ENCODE results near the gene NUTM2B.
"Not testable (repeated sequence)": the region's sequence is repeated elsewhere in the genome, so short reads cannot be mapped to it uniquely, and the experiment has no call there.

DNA sequence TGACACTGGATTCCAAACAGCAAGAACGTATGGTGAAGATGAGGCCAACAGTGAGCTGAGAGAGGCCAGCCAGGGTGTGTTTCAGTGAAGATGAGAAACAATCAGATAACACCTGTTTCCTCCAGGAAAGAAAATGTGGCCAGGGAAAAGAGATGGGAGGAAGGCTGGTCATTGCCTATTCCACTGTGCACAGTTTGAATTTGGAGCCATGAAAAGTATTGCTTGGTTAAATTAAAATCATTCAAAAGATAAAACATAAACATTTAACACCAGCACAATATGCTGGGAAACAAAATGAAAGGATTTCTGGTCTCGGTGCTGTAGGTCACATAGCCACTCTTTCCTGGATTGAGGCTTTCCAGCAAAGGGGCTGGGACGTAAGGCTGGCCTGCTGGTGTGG, at the start of gene NUTM2B:
- TF ChIP-seq, protein P1, sequence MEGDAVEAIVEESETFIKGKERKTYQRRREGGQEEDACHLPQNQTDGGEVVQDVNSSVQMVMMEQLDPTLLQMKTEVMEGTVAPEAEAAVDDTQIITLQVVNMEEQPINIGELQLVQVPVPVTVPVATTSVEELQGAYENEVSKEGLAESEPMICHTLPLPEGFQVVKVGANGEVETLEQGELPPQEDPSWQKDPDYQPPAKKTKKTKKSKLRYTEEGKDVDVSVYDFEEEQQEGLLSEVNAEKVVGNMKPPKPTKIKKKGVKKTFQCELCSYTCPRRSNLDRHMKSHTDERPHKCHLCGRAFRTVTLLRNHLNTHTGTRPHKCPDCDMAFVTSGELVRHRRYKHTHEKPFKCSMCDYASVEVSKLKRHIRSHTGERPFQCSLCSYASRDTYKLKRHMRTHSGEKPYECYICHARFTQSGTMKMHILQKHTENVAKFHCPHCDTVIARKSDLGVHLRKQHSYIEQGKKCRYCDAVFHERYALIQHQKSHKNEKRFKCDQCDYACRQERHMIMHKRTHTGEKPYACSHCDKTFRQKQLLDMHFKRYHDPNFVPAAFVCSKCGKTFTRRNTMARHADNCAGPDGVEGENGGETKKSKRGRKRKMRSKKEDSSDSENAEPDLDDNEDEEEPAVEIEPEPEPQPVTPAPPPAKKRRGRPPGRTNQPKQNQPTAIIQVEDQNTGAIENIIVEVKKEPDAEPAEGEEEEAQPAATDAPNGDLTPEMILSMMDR (IDR thresholded peaks at IDR 0.05 in 8 of 11, conservative IDR thresholded peaks at IDR 0.05 in 3 of 11), result not testable (repeated sequence)
- not testable (repeated sequence) for TF ChIP-seq POLR2A (IDR thresholded peaks at IDR 0.05)

Measured in spleen (tissue), 7 donors.